Measurements from ENCODE around the gene ACP1. TPM values are rescaled to one million over a fixed set of nuclear protein-coding genes. Genes with fewer than 3 reads are reported as not detected.

ACP1 gene
- total RNA-seq, 2 donors from 2014 or later, result 111 to 144 TPM

DNA sequence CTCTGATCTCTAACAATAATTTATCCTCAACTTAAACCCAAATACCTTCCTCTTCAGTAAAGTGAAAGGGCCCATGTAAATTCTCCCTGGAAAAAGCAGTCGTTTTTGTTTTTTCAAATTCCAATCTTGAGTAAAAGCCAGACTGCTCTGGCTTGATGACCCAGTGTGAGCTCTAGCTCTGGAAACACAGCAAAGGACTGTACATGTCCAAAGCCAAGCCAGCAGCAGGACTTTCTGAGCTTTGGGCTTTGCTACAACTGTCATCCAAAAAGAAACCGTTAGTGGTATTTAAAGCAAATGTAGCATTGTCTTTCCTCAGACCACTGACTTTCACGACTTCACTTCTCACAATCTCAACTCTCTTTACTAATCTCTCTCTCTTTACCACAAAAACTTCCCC, 26.3 kb upstream of the ACP1 start:
- Mint-ChIP-seq H3K27ac (no peak overlapping the region), H3K27me3 (ENCODE audit: insufficient read depth) (no peaks in the 10 kb centered on the region), H3K9me3 (peaks cover 2% of the 10 kb centered on the region), H3K4me3 (no peak overlapping the region), H3K36me3 (ENCODE audit: low read depth) (peaks cover 40% of the 10 kb centered on the region), H3K4me1 (peaks cover 16% of the 10 kb centered on the region)
- Histone ChIP-seq H3K36me3 (ENCODE audit: control insufficient read depth, insufficient read depth, low read length) (no peaks in the 10 kb centered on the region), H3K27ac (ENCODE audit: low read depth, low read length) (no peak overlapping the region), H3K9me3 (ENCODE audit: control insufficient read depth, low read length) (no peaks in the 10 kb centered on the region), H3K9ac (ENCODE audit: extremely low read depth, low read length, poor library complexity, severe bottlenecking) (no peak overlapping the region), H3K4me1 (ENCODE audit: control insufficient read depth, insufficient read depth, low read length) (no peaks in the 10 kb centered on the region), H3K27me3 (ENCODE audit: control insufficient read depth, insufficient read depth, low read length, poor library complexity, severe bottlenecking) (no peaks in the 10 kb centered on the region), H3K4me3 (ENCODE audit: low read length) (no peak overlapping the region)
- DNase-seq, result no peak
- 82 to 100% methylated on average over 1 to 3 of the region's 3 CpGs for WGBS, 2 experiments (ENCODE audit: insufficient coverage in 1 of 2, insufficient read length in 1 of 2)
- no peak for TF ChIP-seq CTCF (conservative IDR thresholded peaks at IDR 0.05)

- Mint-ChIP-seq H3K36me3 (ENCODE audit: low read depth) (peaks cover 42% of the 10 kb centered on the region), H3K27me3 (ENCODE audit: insufficient read depth) (no peaks in the 10 kb centered on the region), H3K4me3 (no peak overlapping the region), H3K27ac (no peak overlapping the region), H3K4me1 (peaks cover 16% of the 10 kb centered on the region), H3K9me3 (peaks cover 2% of the 10 kb centered on the region)
- H3K9me3 ChIP-seq (ENCODE audit: control insufficient read depth, low read length), result no peaks in the 10 kb centered on the region
- no peak for DNase-seq
- no peak overlapping the region for H3K9ac ChIP-seq (ENCODE audit: extremely low read depth, low read length, poor library complexity, severe bottlenecking)
- no peak overlapping the region for H3K4me3 ChIP-seq (ENCODE audit: low read length)
- H3K4me1 ChIP-seq (ENCODE audit: control insufficient read depth, insufficient read depth, low read length), result no peaks in the 10 kb centered on the region
- no peaks in the 10 kb centered on the region for H3K36me3 ChIP-seq (ENCODE audit: control insufficient read depth, insufficient read depth, low read length)
- H3K27ac ChIP-seq (ENCODE audit: low read depth, low read length), result no peak overlapping the region
- no peaks in the 10 kb centered on the region for H3K27me3 ChIP-seq (ENCODE audit: control insufficient read depth, insufficient read depth, low read length, poor library complexity, severe bottlenecking)
- TF ChIP-seq CTCF (conservative IDR thresholded peaks at IDR 0.05), result no peak
- WGBS, 2 experiments (ENCODE audit: insufficient coverage in 1 of 2, insufficient read length in 1 of 2), result 92 to 94% methylated on average over 4 to 5 of the region's 5 CpGs
These were observed 25.9 kb upstream of the ACP1 start for GRCh38 chr2:238869-239268.

GRCh38 chr2:244547-244946, 20.2 kb upstream of the ACP1 start:
- H3K4me3 Mint-ChIP-seq, result no peak overlapping the region

More at GRCh38 chr2:244547-244946, 20.2 kb upstream of the ACP1 start:
- 90 to 92% methylated on average over 4 to 7 of the region's 7 CpGs for WGBS, 2 experiments (ENCODE audit: insufficient coverage in 1 of 2, insufficient read length in 1 of 2)
- Histone ChIP-seq H3K9me3 (ENCODE audit: control insufficient read depth, low read length) (no peaks in the 10 kb centered on the region), H3K36me3 (ENCODE audit: control insufficient read depth, insufficient read depth, low read length) (no peaks in the 10 kb centered on the region), H3K9ac (ENCODE audit: extremely low read depth, low read length, poor library complexity, severe bottlenecking) (no peak overlapping the region), H3K4me3 (ENCODE audit: low read length) (no peak overlapping the region), H3K4me1 (ENCODE audit: control insufficient read depth, insufficient read depth, low read length) (no peaks in the 10 kb centered on the region), H3K27ac (ENCODE audit: low read depth, low read length) (no peak overlapping the region), H3K27me3 (ENCODE audit: control insufficient read depth, insufficient read depth, low read length, poor library complexity, severe bottlenecking) (no peaks in the 10 kb centered on the region)
- Mint-ChIP-seq H3K36me3 (ENCODE audit: low read depth) (peaks cover 49% of the 10 kb centered on the region), H3K27me3 (ENCODE audit: insufficient read depth) (no peaks in the 10 kb centered on the region), H3K4me1 (peaks cover 6% of the 10 kb centered on the region), H3K9me3 (no peaks in the 10 kb centered on the region), H3K27ac (no peak overlapping the region)
- DNase-seq, result no peak
- no peak for TF ChIP-seq CTCF (conservative IDR thresholded peaks at IDR 0.05)

Data from endodermal cell (in vitro differentiated cells).